Measurements from ENCODE around the gene RIPPLY2. TPM values are rescaled to one million over a fixed set of nuclear protein-coding genes. Genes with fewer than 3 reads are reported as not detected.
"Not testable (repeated sequence)": the region's sequence is repeated elsewhere in the genome, so short reads cannot be mapped to it uniquely, and the experiment has no call there.

Gene RIPPLY2
- total and polyA plus RNA-seq, 7 donors = 0.59 TPM; not detected in 6

- H3K4me1 ChIP-seq = peaks cover 4% of the 10 kb centered on the region
- H3K4me3 ChIP-seq = no peak overlapping the region
- TF ChIP-seq, protein P1, sequence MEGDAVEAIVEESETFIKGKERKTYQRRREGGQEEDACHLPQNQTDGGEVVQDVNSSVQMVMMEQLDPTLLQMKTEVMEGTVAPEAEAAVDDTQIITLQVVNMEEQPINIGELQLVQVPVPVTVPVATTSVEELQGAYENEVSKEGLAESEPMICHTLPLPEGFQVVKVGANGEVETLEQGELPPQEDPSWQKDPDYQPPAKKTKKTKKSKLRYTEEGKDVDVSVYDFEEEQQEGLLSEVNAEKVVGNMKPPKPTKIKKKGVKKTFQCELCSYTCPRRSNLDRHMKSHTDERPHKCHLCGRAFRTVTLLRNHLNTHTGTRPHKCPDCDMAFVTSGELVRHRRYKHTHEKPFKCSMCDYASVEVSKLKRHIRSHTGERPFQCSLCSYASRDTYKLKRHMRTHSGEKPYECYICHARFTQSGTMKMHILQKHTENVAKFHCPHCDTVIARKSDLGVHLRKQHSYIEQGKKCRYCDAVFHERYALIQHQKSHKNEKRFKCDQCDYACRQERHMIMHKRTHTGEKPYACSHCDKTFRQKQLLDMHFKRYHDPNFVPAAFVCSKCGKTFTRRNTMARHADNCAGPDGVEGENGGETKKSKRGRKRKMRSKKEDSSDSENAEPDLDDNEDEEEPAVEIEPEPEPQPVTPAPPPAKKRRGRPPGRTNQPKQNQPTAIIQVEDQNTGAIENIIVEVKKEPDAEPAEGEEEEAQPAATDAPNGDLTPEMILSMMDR (IDR thresholded peaks at IDR 0.05) = no peak
- intact Hi-C loops (cut with DNase I) = loop anchor here in 1 of 2 donors (2.0 kb wide), 1 partner anchor 333 kb away; no protein-coding TSS in a partner anchor
- 93 to 95% (median 94%) methylated on average over 2 of the region's 2 CpGs for WGBS, 3 donors
- ATAC-seq = no peak
- no peak for DNase-seq
- no peaks in the 10 kb centered on the region for H3K9me3 ChIP-seq
- H3K27me3 ChIP-seq (ENCODE audit: insufficient read depth in 3 of 3, low read length in 2 of 3) = no peaks in the 10 kb centered on the region
- H3K27ac ChIP-seq = no peak overlapping the region
- H3K36me3 ChIP-seq (ENCODE audit: insufficient read depth in 1 of 2, low read depth in 1 of 2) = no peaks in the 10 kb centered on the region
Measured at GRCh38 chr6:83885984-83886383, 32.8 kb downstream of the RIPPLY2 start.

GRCh38 chr6:83889621-83890020 lies 36.5 kb downstream of the RIPPLY2 start:
- Histone ChIP-seq H3K27me3 (ENCODE audit: insufficient read depth in 3 of 3, low read length in 2 of 3) (no peaks in the 10 kb centered on the region), H3K4me1 (peaks cover 4% of the 10 kb centered on the region), H3K4me3 (no peak overlapping the region), H3K36me3 (ENCODE audit: insufficient read depth in 1 of 2, low read depth in 1 of 2) (peaks cover 0 to 5% of the 10 kb centered on the region in 2 donors), H3K9me3 (no peaks in the 10 kb centered on the region), H3K27ac (no peak overlapping the region)
- ATAC-seq (no peak), DNase-seq (no peak)
- 97 to 100% (median 99%) methylated on average over 1 of the region's 1 CpG for WGBS, 3 donors
- intact Hi-C loops (cut with DNase I) = no loop called here
- TF ChIP-seq, protein P1 (IDR thresholded peaks at IDR 0.05) = no peak

DNA sequence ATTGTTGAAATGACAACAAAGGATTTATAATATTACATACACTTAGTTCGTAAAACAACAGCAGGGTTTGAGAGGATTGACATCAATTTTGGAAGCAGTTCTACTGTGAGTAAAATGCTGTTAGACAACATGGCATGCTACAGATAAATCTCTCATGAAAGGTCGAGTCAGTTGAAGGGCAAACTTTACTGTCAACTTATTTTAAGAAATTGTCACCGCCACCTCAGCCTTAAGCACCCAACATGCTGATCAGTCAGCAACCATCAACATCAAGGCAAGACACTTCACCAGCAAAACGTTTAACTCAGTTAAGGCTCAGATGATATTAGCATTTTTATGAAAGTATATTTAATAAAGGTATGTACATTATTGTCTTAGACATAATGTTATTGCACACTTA lies 37.4 kb downstream of the RIPPLY2 start:
- H3K4me1 ChIP-seq = peaks cover 3% of the 10 kb centered on the region
- TF ChIP-seq, protein P1 (IDR thresholded peaks at IDR 0.05) = no peak
- 83 to 94% (median 86%) methylated on average over 4 of the region's 4 CpGs for WGBS, 3 donors
- H3K9me3 ChIP-seq = no peaks in the 10 kb centered on the region
- H3K36me3 ChIP-seq (ENCODE audit: insufficient read depth in 1 of 2, low read depth in 1 of 2) = peaks cover 3 to 5% of the 10 kb centered on the region in 2 donors
- intact Hi-C loops (cut with DNase I) = no loop called here
- DNase-seq = no peak
- no peaks in the 10 kb centered on the region for H3K27me3 ChIP-seq (ENCODE audit: insufficient read depth in 3 of 3, low read length in 2 of 3)
- H3K4me3 ChIP-seq = no peak overlapping the region
- no peak overlapping the region for H3K27ac ChIP-seq
- no peak for ATAC-seq

- H3K4me1 ChIP-seq = no peaks in the 10 kb centered on the region
- 88 to 93% (median 91%) methylated on average over 4 of the region's 4 CpGs for WGBS, 3 donors
- no peaks in the 10 kb centered on the region for H3K27me3 ChIP-seq (ENCODE audit: insufficient read depth in 3 of 3, low read length in 2 of 3)
- intact Hi-C loops (cut with DNase I) = no loop called here
- TF ChIP-seq, protein P1 (IDR thresholded peaks at IDR 0.05) = no peak
- H3K4me3 ChIP-seq = no peak overlapping the region
- H3K36me3 ChIP-seq (ENCODE audit: insufficient read depth in 1 of 2, low read depth in 1 of 2) = peaks cover 3 to 5% of the 10 kb centered on the region in 2 donors
- no peaks in the 10 kb centered on the region for H3K9me3 ChIP-seq
- ATAC-seq (no peak), DNase-seq (no peak)
- H3K27ac ChIP-seq = no peak overlapping the region
Measured at GRCh38 chr6:83891586-83891985, 38.4 kb downstream of the RIPPLY2 start.

DNA sequence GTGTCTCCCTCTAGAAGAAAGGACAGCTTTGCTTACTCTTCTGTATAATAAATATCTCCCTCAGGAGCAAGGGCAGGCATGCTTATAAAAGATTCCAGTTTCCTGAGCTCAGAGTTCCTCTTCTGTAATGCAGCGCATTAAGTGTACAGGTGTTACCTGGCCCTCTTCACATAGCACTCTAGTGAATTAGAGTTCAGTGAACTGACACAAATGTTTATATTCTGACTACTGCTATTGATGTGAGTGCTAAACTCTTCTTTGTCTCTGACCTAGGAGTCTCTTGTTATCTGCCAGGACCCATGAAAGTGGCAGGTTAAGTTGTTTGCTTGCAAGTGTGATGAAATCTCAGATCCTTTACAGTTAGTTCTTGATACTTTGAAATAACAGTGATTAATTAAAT lies 39.9 kb downstream of the RIPPLY2 start:
- H3K4me3 ChIP-seq = no peak overlapping the region
- DNase-seq (no peak), ATAC-seq (no peak)
- WGBS, 3 donors = 28 to 100% (median 95%) methylated on average over 1 of the region's 1 CpG
- no peaks in the 10 kb centered on the region for H3K4me1 ChIP-seq
- intact Hi-C loops (cut with DNase I) = no loop called here
- TF ChIP-seq, protein P1 (IDR thresholded peaks at IDR 0.05) = no peak
- peaks cover 3 to 5% of the 10 kb centered on the region in 2 donors for H3K36me3 ChIP-seq (ENCODE audit: insufficient read depth in 1 of 2, low read depth in 1 of 2)
- no peaks in the 10 kb centered on the region for H3K9me3 ChIP-seq
- H3K27ac ChIP-seq = no peak overlapping the region
- no peaks in the 10 kb centered on the region for H3K27me3 ChIP-seq (ENCODE audit: insufficient read depth in 3 of 3, low read length in 2 of 3)

DNA sequence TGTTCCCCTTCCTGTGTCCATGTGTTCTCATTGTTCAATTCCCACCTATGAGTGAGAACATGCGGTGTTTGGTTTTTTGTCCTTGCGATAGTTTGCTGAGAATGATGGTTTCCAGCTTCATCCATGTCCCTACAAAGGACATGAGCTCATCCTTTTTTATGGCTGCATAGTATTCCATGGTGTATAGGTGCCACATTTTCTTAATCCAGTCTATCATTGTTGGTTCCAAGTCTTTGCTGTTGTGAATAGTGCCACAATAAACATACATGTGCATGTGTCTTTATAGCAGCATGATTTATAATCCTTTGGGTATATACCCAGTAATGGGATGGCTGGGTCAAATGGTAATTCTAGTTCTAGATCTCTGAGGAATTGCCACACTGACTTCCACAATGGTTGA lies 43.9 kb downstream of the RIPPLY2 start:
- H3K9me3 ChIP-seq; H3K36me3 ChIP-seq (ENCODE audit: insufficient read depth in 1 of 2, low read depth in 1 of 2); H3K4me3 ChIP-seq; H3K27ac ChIP-seq; H3K27me3 ChIP-seq (ENCODE audit: insufficient read depth in 3 of 3, low read length in 2 of 3); H3K4me1 ChIP-seq; ATAC-seq; intact Hi-C loops (cut with DNase I); DNase-seq: not testable (repeated sequence)
- WGBS, 3 donors = no CpG with 5 or more reads among the region's 2 CpGs
